GM18511 (cell line): ENCODE results near the gene SETD1A.

Source experiments
- ATAC-seq: cut with Tn5 transposase; IDR thresholded peaks from one replicate; pipeline ENCODE4 v1.9.1; 2021; ENCODE audit warnings: mild to moderate bottlenecking, moderate library complexity; ENCODE audit not compliant: unreplicated experiment

Gene SETD1A

DNA sequence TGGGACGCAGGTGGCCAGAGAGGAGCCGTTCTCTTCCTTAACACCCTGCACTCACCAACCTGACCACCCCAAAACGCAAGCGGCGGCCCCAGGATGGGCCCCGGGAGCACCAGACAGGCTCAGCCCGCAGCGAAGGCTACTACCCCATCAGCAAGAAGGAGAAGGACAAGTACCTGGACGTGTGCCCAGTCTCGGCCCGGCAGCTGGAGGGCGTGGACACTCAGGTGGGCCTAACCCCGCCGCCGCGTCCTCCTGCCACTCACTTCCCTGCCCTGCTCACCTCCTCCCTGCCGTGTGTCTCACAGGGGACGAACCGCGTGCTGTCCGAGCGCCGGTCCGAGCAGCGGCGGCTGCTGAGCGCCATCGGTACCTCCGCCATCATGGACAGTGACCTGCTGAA lies 22.9 kb downstream of the SETD1A start:
- ATAC-seq, result no peak

DNA sequence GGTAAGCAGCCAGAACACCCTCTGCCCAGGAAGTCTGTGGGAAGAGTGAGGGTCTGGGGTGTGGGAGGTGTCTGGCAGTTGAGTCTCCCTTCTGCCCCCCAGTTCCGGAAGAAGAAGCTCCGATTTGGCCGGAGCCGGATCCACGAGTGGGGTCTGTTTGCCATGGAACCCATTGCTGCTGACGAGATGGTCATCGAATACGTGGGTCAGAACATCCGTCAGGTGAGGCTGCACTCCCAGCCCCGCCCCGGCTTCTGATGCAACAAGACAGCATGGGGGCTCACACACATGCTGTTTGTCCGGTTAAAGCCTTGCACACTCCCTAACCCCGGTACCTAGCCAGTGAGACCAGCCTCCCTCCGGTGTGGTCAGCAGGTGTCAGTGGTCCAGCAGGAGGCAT lies 23.4 kb downstream of the SETD1A start:
- ATAC-seq, result no peak

DNA sequence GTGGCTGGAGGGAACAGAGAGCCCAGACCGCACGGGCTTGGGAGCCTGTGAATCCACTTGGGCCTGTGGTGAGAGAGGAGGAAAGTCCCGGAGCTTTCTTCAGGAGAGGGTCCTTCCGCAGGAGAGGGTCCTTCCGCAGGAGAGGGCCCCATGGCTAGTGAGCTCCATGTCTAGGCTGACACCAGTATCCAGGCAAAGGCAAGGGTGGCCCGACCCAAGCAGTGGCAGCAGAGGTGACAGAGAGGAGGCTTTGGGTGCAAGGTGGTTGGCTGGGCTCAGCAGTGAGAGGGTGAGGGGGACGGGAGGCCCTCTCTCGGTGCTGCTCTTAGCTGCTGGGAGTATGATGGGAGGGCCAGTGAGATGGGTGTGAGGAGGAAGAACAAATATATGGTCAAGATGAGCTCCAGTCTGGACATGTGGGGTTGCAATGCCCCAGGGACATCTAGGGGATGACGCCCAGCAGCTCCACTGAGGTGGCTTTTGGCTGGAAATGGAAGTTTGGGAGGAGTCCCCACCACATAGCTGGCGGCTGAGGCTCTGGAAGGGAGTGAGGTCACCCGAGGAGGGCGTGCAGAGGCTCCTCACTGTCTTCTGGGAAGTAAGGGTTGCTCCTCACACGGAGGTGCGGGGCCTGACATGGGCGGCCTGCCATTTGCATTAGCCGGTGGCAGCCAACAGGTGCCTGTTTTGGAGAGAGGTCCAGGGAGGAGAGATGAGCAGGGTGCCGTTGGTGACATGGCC lies 25.2 kb downstream of the SETD1A start:
- ATAC-seq, result no peak

DNA sequence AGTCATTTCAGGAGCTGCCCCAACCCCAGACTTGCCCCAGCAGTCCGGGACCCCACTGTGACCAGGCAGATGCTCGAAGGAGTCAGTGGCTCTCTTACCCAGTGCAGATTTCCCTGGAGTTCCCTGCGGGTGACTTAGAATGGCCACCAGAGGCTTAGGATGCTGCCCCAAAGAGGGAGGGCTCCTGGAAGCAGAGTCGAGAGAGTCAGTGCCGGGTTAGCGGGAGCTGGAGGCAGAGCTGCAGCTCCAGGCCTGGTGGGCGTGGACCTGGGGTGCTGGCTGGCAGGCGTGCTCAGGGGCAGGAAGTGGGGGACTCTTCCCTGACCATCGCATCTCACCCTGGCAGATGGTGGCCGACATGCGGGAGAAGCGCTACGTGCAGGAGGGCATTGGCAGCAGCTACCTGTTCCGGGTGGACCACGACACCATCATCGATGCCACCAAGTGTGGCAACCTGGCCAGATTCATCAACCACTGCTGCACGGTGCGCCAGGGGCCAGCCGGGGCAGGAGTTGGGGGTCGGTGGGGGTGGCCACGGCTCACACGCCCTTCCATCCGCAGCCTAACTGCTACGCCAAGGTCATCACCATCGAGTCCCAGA lies 25.8 kb downstream of the SETD1A start:
- ATAC-seq, result no peak

DNA sequence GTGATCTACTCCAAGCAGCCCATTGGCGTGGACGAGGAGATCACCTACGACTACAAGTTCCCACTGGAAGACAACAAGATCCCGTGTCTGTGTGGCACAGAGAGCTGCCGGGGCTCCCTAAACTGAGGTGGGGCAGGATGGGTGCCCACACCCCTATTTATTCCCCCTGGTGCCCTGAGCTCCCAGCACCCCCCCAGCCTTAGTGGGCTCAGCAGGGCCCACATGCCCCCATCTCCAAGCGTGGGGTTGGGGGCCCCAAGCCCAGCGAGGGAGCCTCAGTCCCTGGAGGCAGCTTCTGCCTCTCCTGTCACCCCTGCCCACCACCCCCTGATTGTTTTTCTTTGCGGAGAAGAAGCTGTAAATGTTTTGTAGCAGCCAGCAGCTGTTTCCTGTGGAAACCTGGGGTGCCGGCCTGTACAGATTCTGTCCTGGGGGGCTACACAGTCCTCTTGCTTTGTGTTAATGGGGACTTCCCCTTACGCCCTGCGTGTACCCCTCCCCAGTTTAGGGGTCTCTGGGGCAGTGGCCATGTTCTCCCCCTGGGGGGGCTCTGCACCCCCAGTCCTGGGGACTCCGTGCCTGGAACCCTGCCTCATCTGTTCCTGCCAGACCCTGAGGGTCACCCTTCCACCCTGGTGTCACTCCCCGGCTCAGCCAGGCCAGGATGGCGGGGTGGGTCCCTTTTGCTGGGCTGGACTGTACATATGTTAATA lies 26.5 kb downstream of the SETD1A start:
- no peak for ATAC-seq

DNA sequence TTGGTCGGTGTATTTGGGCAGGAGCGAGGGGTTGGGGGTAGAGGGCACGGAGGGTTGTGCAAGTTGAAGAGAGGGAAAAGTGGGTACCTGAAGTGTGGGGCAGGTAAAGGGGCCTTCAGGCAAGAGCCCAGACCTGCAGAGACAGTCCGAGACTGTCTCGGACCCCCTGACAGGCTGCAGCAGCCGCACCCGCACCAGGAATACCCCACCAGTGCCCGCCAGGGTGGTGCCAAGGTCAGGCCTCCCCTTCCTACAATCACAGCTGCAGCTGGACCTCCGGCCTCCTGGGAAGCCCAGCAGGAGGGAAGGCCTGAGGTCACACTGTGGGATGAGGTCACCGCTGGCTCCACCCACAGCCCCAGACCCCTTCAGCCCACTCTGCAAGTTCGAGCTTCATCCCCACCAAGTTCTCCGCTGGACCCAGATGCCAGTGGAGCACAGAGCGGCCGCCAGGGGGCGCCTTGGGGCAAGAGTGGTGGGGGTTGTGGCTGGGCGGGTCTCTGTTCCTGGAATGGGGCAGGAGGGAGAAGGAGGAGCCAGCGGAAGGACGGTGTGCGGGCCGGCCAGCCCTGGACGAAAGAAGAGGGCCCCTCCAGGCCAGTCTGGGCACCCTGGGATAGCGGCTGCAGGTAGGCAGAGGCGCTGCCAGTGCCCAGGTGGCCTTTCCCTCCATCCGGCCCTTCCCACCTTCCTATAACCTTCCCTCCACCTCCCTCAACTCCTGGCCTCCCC lies 27.3 kb downstream of the SETD1A start, which contains the start of gene HSD3B7:
HSD3B7 (plus strand) TSS at position 539 of the 732 bp plus-strand sequence. CDS start 452 bp downstream, outside the sequence.
- peak; percentile 66 for ATAC-seq

DNA sequence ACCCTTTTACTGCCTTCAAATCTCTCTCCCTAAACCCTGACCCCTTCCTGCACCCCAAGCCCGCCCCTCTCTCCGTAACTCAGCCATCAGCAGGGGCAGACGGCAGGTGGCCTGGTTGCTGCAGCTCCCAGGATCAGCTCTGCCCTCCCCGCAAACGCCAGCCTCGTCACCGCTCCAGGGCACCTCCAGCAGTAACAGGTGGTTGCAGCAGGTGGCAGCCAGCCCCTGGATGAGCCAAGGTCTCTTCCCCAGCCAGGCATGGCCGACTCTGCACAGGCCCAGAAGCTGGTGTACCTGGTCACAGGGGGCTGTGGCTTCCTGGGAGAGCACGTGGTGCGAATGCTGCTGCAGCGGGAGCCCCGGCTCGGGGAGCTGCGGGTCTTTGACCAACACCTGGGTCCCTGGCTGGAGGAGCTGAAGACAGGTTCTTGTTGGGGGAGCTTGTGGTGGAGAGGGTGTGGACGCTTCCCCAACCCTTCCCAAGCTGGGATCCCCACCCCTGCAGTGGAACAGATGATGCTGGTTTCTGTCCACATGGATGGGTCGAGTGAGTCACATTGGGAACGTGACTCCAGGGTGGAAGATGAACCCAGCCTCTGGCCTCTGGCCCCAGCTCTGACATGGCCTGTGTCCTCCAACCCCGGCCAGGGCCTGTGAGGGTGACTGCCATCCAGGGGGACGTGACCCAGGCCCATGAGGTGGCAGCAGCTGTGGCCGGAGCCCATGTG lies 28.0 kb downstream of the SETD1A start:
- ATAC-seq, result no peak

DNA sequence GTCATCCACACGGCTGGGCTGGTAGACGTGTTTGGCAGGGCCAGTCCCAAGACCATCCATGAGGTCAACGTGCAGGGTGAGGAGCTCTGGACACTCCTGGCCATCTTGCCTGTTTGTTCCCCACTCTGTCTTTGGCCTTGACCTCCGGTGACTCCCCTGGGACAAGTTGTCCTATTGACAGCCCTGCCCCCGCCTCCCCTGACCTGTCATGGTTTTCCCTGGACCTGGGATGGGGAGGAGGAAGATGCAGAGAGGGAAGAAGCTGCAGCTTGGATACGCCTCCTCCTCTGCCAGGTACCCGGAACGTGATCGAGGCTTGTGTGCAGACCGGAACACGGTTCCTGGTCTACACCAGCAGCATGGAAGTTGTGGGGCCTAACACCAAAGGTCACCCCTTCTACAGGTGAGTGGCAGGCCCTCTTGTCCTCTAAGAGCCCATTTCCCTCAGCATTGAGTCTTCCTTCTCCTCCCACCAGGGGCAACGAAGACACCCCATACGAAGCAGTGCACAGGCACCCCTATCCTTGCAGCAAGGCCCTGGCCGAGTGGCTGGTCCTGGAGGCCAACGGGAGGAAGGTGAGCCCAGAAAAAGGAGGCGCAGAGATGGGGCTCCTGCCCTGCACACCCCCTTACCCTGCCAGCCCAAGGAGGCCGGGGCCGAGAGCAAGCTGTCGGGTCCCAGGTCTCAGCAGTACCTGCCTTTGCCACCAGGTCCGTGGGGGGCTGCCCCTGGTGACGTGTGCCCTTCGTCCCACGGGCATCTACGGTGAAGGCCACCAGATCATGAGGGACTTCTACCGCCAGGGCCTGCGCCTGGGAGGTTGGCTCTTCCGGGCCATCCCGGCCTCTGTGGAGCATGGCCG lies 28.8 kb downstream of the SETD1A start:
- ATAC-seq, result no peak

DNA sequence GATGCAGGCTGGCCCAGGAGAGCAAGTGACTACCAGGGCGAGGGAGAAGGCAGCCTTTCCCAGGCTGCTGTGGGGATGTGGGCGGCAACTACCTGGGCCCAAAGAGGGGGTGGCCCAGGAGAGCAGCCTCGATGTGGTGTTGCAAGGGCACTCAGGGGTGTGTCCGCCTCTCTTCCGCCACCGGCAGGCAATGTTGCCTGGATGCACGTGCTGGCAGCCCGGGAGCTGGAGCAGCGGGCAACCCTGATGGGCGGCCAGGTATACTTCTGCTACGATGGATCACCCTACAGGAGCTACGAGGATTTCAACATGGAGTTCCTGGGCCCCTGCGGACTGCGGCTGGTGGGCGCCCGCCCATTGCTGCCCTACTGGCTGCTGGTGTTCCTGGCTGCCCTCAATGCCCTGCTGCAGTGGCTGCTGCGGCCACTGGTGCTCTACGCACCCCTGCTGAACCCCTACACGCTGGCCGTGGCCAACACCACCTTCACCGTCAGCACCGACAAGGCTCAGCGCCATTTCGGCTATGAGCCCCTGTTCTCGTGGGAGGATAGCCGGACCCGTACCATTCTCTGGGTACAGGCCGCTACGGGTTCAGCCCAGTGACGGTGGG lies 30.1 kb downstream of the SETD1A start:
- no peak for ATAC-seq

DNA sequence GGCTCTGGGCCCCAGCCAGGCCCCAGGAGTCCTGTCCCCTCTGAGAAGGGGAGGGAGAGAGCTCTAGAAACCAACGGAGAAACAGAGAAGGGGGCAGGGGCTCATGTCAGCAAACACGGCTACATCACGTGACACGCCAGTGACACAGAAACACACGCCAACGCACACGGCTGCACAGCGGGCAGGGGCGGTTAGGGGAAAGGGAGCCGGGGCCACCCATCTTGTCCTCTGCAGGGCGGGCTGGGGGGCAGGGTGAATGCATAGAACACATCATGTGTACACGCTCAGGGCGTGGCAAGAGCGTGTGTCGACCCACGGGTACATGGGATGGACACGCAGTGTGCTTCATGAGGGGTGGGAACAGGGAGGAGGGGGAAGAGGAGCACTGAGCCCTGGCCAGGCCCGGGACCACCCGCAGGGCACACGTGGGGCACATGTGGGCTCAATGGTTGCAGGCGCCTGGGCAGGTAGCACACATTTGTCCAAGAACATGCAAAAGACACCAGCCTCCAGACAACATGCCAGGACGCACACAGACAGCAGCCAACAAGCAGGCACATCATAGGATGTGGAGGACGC lies 32.0 kb downstream of the SETD1A start:
- no peak for ATAC-seq

DNA sequence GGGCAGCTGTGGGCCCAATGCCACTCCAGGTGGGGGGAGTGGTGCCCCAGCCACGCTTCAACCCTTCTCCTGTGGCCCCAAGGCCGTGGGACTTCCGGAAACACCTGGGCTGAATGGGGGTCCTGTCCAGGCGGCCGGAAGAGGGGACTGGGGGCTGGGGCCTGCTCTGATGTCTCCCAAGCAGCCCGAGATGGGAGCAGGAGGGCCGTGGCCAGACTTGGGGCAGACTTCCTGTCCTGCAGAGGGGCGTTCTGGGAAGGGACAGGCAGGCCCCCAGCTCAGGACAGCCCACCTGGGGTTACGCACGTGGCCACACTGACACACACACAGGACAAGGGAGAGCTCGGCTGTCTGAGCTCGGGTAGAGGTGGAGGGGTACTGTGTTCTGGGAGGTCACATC lies 32.6 kb downstream of the SETD1A start:
- no peak for ATAC-seq

DNA sequence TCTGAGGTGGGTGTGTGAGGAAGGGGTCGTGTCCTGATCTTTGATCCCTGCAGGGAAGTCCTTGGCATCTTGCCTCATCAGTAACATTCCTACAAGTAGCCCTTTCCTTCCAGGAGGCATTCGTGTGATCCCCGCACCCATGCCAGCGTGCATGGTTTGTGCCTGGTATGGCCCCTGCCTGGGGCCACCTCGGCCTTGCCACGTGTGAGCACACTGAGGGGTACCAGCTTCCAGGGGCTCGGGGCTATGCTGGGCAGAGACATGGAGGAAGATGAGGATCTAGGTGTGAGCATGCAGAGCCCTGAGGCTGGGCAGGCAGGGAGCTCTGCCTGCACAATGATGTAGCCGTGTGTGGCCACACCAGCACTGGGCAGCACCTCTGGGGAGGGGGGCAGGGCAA lies 33.5 kb downstream of the SETD1A start:
- no peak for ATAC-seq

DNA sequence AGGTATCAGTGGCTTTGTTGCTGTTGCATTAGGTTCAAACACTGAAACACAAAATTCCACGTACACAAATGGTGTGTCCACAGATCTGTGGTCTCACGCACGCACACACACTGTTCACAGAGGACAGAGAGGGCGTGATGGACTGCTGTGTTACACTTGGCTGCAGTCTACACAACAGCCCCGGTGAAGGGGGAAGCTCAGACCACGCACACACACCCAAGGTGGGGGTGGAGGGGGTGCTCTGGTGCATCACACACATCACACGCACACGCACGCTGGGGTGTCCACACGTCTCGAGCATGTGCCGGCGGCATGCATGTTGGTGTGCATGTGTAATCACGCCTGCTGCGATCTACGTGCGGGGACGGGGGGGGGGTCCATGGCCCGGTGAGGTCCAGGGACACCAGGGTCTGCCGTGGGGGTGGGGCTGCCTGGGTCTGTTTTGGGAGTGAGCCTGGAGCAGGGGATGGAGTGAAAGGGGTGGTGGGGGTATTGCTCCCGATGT lies 34.8 kb downstream of the SETD1A start:
- ATAC-seq, result no peak

DNA sequence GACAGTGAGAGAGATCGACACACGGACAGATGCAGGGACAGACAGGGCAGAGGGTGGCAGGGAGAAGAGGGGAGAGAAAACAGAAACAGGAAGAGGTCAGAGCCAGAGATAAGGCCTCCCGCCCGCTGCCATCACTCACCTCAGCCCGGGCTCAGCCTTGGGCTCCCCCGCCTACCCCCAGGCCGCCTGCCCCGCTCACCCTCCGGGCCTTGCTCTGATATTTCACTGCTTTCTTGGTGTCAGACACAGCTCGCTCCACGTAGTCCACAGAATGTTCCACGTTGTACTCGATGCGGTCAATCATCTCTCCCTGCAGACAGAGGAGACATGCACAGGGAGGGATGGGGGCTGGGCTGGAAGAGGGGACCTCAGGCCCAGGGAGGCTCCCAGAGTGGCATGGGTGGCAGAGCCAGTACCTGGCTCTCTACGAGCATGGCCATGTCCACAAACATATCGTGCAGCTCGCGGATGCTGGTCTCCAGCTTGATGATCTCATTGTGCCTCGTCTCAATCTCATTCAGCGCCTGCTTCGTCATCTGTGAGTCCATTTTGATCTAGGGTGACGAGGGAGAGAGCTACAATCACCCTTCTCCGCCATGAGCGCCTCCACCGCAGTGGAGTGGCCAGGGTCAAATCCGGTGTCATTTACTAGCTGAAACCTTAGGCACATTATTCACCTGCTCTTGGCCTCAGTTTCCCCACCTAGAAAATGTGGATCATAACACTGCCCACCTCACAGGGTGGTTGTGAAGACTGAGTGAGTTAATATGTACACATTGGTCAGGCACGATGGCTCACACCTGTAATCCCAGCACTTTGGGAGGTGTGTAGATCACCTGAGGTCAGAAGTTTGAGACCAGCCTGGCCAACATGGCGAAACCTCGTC lies 35.6 kb downstream of the SETD1A start:
- ATAC-seq, result no peak

DNA sequence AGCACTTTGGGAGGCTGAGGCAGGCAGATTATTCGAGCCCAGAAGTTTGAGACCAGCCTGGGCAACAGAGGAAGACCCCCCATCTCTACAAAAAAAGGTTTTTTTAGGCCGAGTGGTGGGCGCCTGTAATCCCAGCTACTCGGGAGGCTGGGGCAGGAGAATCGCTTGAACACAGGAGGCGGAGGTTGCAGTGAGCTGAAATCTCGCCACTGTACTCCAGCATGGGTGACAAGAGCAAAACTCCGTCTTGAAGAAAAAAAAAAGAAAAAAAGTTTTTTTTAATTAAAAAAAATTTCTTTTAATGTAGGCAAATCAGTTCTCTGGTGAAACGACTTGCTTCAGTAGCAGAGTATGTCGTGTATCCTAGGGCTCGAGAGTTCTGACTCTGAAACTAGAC lies 38.4 kb downstream of the SETD1A start:
- ATAC-seq, result no peak

DNA sequence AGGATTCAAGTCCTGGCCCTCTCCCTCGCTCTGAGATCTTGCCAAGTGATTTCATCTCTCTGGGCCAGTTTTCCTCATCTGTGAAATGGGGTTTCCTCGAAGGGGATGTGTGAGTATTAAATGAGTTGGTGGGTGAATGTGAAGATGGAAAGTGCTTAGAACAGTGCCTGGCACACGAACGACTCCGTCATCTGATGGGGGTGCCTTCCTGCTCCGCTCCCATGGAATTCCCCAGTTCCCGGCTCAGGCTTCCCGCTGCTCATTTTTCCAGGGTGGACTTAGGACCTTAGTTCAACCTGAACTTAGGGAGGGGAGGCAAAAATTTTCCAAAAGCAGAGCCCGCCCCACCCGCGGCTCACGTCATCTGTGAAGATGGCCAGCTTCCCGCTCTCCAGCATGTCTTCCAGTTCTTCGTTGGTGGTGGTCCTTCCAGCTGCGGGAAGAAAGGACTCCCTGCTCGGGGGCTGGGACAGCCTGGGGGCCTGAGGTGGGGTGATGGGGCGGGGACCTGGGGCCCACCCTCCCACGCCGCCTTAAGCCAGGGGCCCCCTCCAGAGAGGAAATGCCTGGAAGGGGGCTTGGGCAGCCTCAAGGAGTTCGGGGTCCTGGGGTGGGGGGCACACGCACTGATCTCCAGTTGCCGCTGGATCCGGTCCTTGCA lies 38.9 kb downstream of the SETD1A start:
- peak; percentile 10 for ATAC-seq

DNA sequence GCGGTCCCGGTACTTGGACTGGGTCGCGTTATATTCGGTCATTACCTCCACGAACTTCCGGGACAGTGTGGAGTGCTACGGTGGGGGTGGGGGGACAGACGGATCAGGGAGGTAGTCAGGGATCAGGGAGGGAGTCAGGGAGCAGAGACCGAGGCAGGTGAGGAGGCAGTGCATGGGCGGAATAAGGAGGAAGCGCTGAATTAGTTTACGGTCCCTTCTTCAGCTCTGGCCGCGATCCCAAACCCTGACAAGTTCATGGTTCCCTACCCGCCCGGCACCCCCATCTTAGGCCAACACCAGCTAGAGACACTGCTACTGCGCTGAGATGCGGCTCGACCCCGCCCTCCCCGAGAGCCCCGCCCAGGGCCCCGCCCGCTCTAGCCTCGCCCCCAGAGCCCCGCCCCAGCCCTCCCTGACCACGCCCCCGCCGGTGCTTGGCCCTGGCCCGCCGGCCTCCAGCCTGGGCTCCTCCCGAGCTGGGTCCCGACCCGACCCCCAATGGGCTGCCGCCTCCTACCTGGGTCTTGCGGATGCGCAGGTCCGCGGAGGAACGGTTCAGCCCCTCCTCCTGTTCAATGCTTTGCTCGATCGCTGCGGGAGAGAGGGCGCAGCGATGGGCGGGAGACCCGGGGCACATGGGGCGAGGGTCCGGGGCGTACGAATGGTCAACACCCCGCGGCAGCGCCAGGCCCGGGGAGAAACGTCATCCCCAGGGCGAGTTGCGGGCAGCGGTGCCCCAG lies 39.6 kb downstream of the SETD1A start:
- peak; percentile 89 for ATAC-seq
